Sigmoid colon (tissue), 7 donors: ENCODE measurements around the gene SCARB1. TPM values are rescaled to one million over a fixed set of nuclear protein-coding genes. Genes with fewer than 3 reads are reported as not detected.
A peak's percentile ranks its signal among the peaks of the same experiment; 100 is the strongest.

Experiments
- DNase-seq: peaks from one replicate; pipeline ENCODE4 v3.0.0-alpha.2; 2019
- H3K27ac ChIP-seq, 4 donors: fragments of 200-600 bp; sonication (generic); one replicate each; pipeline ENCODE4 v1.5.1; 2016 to 2019; ENCODE audit warnings: mild to moderate bottlenecking in 1 of 4
- H3K27me3 ChIP-seq, 3 donors: fragments of 200-600 bp; sonication (generic); one replicate each; pipeline ENCODE4 v1.5.1; 2019; ENCODE audit warnings: mild to moderate bottlenecking in 1 of 3
- H3K36me3 ChIP-seq, 4 donors: fragments of 200-600 bp; sonication (generic); one replicate each; pipeline ENCODE4 v1.5.1; 2016 to 2019
- H3K4me1 ChIP-seq, 4 donors: fragments of 200-600 bp; sonication (generic); one replicate each; pipeline ENCODE4 v1.5.1; 2017 to 2019
- H3K4me3 ChIP-seq, 4 donors: fragments of 200-600 bp; sonication (generic); one replicate each; pipeline ENCODE4 v1.5.1; 2017 to 2019; ENCODE audit warnings: mild to moderate bottlenecking in 2 of 4, moderate library complexity in 1 of 4
- H3K9me3 ChIP-seq, 4 donors: fragments of 200-600 bp in 3 of 4; sonication (generic) in 3 of 4; one replicate each; pipeline versions ENCODE4 v1.5.1 to v1.6.1; 2013 to 2019
- CTCF ChIP-seq, 4 experiments: fragments of 450-650 bp in 3 of 4; fragments of 200-600 bp in 1 of 4; IDR thresholded peaks; one replicate each; pipeline ENCODE4 v1.5.1; 2016 to 2019; ENCODE audit warnings: antibody characterized with exemption in 4 of 4, mild to moderate bottlenecking in 3 of 4, moderate library complexity in 2 of 4
- EP300 ChIP-seq, 4 donors: sonication (generic); formaldehyde crosslinking; IDR thresholded peaks; one replicate each; pipeline ENCODE4 v1.6.1; 2017; ENCODE audit warnings: antibody characterized with exemption in 4 of 4
- POLR2A ChIP-seq, 2 donors: fragments of 450-650 bp; IDR thresholded peaks; one replicate each; pipeline ENCODE4 v1.6.1; 2016; ENCODE audit warnings: antibody characterized with exemption in 2 of 2, mild to moderate bottlenecking in 2 of 2, moderate library complexity in 2 of 2
- POLR2AphosphoS5 ChIP-seq, 4 donors: sonication (generic); formaldehyde crosslinking; IDR thresholded peaks; one replicate each; pipeline ENCODE4 v1.6.1; 2017; ENCODE audit warnings: antibody characterized with exemption in 4 of 4
- WGBS, 2 donors: extraction: QIAGEN DNeasy Blood & Tissue Kit; methylation state at CpG; one replicate each; pipeline ENCODE4 v1.1.7; 2013; 5-methylcytosine and 5-hydroxymethylcytosine counted together
- intact Hi-C: fragments of 100-400 bp; cut with DNase I; formaldehyde crosslinking; loops from one replicate; pipeline ENCODE4 v1.15.1; 2023
- polyA plus RNA-seq, 3 donors: library from polyadenylated mRNA; stranded (reverse); fragments of 200-250 nt; gene quantifications; one replicate each; pipeline ENCODE4 v1.2.3, GENCODE V29; 2013
- total RNA-seq, 4 donors: library from RNA; depleted of rRNA; stranded (reverse); fragments of >200 nt; gene quantifications; one replicate each; pipeline ENCODE4 v1.1.0, GENCODE V29; 2016
- donor health status: healthy with polysubstance abuse.
- donor health status: Bipolar disorder and iron deficiency.
- donor health status: healthy.

Gene SCARB1
- total and polyA plus RNA-seq, 7 donors = 4.2 to 36.4 (median 11.4) TPM

GRCh38 chr12:124751654-124752355, 111.9 kb downstream of the SCARB1 start:
- no peak overlapping the region for H3K4me3 ChIP-seq
- H3K27ac ChIP-seq = peak overlapping the region in 3 of 4 donors; percentile 87 to 93 (median 93)
- H3K9me3 ChIP-seq = no peaks in the 10 kb centered on the region
- no peaks in the 10 kb centered on the region for H3K27me3 ChIP-seq
- no peaks in the 10 kb centered on the region for H3K36me3 ChIP-seq
- H3K4me1 ChIP-seq = peaks cover 0 to 74% (median 63%) of the 10 kb centered on the region in 4 donors
- 93 to 94% methylated on average over 14 of the region's 14 CpGs for WGBS, 2 donors
- intact Hi-C loops = no loop called here
- no peak for TF ChIP-seq EP300 (IDR thresholded peaks at IDR 0.05)
- TF ChIP-seq POLR2AphosphoS5 (IDR thresholded peaks at IDR 0.05) = no peak
- TF ChIP-seq CTCF (IDR thresholded peaks at IDR 0.05) = no peak
- no peak for TF ChIP-seq POLR2A (IDR thresholded peaks at IDR 0.05)
- DNase-seq = no peak

DNA sequence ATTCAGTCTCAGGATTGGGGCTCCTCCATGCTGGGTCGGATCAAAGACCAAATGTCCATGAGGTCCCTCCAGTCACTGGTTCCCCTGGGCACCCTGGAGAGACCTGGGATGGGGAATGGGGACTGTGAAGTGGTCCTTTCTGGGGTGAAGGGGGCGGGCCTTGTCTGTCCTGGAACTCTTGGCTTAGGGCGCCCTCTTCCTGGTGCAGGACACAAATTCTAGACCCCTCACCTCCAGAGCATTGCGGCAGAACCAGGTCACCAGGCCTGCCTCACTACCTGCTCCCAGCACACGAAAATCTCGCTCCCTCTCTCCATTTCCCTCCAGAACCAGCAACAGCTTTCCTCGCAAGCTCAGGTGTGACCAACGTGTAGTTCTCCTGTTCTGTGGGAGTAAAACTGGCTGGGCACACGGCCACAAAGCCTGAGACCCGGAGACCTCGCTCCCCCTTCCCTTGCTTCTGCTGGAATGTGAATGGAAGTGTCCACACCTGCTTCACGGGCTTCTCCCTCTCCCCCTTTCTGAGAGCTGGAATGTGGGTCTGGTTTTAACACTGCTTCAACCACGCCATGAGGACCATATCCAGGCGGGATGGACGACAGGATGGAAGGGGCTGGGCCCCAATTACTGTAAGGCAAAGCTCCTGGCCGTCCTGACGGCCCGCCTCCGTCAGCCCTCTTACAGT, 112.7 kb downstream of the SCARB1 start:
- Histone ChIP-seq H3K27me3 (no peaks in the 10 kb centered on the region), H3K4me1 (peaks cover 0 to 76% (median 68%) of the 10 kb centered on the region in 4 donors), H3K4me3 (no peak overlapping the region), H3K36me3 (no peaks in the 10 kb centered on the region), H3K9me3 (no peaks in the 10 kb centered on the region), H3K27ac (peak overlapping the region in 3 of 4 donors; percentile 87 to 93 (median 93))
- intact Hi-C loops = no loop called here
- no peak for TF ChIP-seq POLR2AphosphoS5 (IDR thresholded peaks at IDR 0.05)
- TF ChIP-seq POLR2A (IDR thresholded peaks at IDR 0.05) = no peak
- TF ChIP-seq EP300 (IDR thresholded peaks at IDR 0.05) = no peak
- TF ChIP-seq CTCF (IDR thresholded peaks at IDR 0.05) = no peak
- 85 to 86% methylated on average over 19 of the region's 19 CpGs for WGBS, 2 donors
- no peak for DNase-seq

DNA sequence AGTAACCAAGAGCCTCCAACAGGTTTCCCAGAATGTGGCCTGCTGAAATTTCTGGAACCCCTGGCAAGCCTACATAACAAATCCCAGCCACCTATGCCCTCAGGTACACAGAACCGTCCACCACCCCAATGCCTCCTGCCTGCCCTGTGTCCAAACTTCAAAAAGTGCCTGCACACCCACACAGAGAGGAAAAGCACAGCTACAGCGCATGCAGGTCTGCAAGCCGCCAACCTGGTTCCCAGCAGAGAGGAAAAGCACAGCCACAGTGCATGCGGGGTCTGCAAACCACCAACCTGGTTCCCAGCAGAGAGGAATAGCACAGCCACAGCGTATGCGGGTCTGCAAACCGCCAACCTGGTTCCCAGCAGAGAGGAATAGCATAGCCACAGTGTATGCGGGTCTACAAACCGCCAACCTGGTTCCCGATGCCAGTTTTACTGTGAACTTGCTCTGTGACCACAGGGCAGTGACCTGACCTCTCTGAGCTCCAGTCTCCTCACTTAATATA, 113.5 kb downstream of the SCARB1 start:
- DNase-seq = no peak
- intact Hi-C loops = no loop called here
- Histone ChIP-seq H3K4me3 (no peak overlapping the region), H3K4me1 (peaks cover 0 to 77% (median 68%) of the 10 kb centered on the region in 4 donors), H3K27me3 (no peaks in the 10 kb centered on the region), H3K9me3 (no peaks in the 10 kb centered on the region), H3K27ac (peak overlapping the region in 3 of 4 donors; percentile 33 to 93 (median 87)), H3K36me3 (no peaks in the 10 kb centered on the region)
- TF ChIP-seq POLR2A (IDR thresholded peaks at IDR 0.05) = no peak
- no peak for TF ChIP-seq EP300 (IDR thresholded peaks at IDR 0.05)
- no peak for TF ChIP-seq POLR2AphosphoS5 (IDR thresholded peaks at IDR 0.05)
- TF ChIP-seq CTCF (IDR thresholded peaks at IDR 0.05) = no peak
- 75 to 85% methylated on average over 10 of the region's 10 CpGs for WGBS, 2 donors

DNA sequence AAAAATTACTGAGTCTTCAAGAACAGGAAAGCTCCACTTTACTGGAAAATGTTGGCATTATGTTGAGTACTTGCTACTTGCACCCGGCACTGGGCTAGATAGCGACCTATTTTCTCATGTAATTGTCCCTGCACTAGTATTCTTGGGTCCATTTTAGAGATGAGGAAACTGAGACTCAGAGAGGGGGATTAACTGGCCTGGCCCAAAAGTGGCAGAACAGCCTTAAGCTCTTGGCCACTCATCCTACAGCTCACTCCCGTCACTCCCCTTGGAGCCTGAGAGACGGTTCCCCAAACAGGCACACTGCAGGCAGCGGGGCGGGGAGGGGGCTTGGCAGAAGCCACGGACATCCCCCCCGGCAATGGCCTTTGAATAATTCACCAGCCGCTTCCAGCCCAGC, 113.9 kb downstream of the SCARB1 start:
- DNase-seq = no peak
- no peaks in the 10 kb centered on the region for H3K27me3 ChIP-seq
- peak overlapping the region in 3 of 4 donors; percentile 32 to 93 (median 87) for H3K27ac ChIP-seq
- no peaks in the 10 kb centered on the region for H3K9me3 ChIP-seq
- no peak overlapping the region for H3K4me3 ChIP-seq
- peaks cover 0 to 77% (median 66%) of the 10 kb centered on the region in 4 donors for H3K4me1 ChIP-seq
- TF ChIP-seq EP300 (IDR thresholded peaks at IDR 0.05) (no peak), CTCF (IDR thresholded peaks at IDR 0.05) (no peak), POLR2A (IDR thresholded peaks at IDR 0.05) (no peak), POLR2AphosphoS5 (IDR thresholded peaks at IDR 0.05) (no peak)
- intact Hi-C loops = loop anchor here (5.0 kb wide), 2 partner anchors 67 to 232 kb away; no protein-coding TSS in a partner anchor
- WGBS, 2 donors = 81 to 89% methylated on average over 9 of the region's 9 CpGs
- no peaks in the 10 kb centered on the region for H3K36me3 ChIP-seq
